GM12878 (cell line): Measurements from ENCODE around the gene ATF7IP.

Source experiments
- CBFB ChIP-seq: IDR thresholded peaks from 2 replicates; pipeline ENCODE4 v1.6.1; 2016; ENCODE audit warnings: antibody characterized with exemption, low read depth
- CTCF ChIP-seq, 3 experiments: IDR thresholded peaks in 2 of 3; conservative IDR thresholded peaks in 1 of 3; 2 replicates each; pipeline ENCODE4 v1.5.1; 2011; ENCODE audit warnings: low read depth in 3 of 3, low read length in 3 of 3, mild to moderate bottlenecking in 3 of 3, control low read depth in 2 of 3, moderate library complexity in 2 of 3, inconsistent platforms in 1 of 3, mixed read lengths in 1 of 3; ENCODE audit not compliant: control insufficient read depth in 2 of 3, insufficient read depth in 1 of 3; ENCODE audit errors: extremely low read depth in 1 of 3
- EZH2 ChIP-seq: IDR thresholded peaks from 2 replicates; pipeline ENCODE4 v1.6.1; 2012; ENCODE audit warnings: low read depth, mild to moderate bottlenecking, control low read depth, inconsistent platforms, low read length, borderline replicate concordance; ENCODE audit not compliant: control insufficient read depth
- MTA3 ChIP-seq: IDR thresholded peaks from 2 replicates; pipeline ENCODE4 v1.6.1; 2012; ENCODE audit warnings: low read length, inconsistent platforms, borderline replicate concordance

DNA sequence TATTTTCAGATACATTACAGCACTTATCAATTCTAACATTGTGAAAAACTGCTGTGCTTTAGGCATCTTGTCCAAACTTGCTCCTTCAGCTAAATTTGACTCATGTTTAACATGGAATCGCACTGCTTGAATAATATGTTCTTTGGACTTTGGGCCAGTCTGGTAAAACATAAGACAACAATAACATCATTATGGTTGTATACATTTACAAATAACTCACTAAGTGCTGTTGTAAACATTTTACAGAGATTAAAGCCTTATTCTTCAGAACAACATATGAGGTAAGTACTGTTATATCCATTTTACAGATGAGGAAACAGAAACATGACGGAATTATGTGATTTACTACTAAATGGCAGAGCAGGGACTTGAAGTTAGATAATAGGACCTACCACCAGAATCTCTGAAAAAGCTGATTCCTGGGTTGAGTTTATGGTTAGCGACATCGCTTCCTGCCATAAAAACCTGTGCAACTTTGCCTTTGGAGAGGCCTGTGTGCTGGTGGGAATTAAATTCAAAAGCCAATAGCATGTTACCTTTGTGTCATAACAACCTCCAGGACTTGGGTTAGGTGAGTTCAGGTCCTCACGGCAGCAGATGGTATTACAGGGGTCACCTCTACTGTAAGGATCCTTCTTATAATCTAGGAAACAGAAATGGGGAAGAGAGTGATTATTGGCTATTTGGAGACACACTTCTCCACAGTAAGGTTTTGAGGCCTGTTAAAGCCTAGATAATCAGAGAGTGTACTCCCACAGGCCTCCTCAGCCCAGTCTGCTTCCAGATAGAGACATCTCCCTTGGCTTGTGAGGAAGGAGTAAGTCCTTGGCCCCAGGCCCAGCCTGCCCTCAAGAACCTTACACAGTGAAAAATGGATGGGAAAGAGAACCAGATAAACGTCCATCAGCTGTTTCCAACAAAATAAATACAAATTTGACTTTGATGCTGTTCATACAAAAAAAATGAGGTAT lies 140.4 kb downstream of the ATF7IP start:
- no peak for TF ChIP-seq EZH2
- no peak for TF ChIP-seq MTA3
- TF ChIP-seq CBFB, result no peak
- no peak for TF ChIP-seq CTCF (IDR thresholded peaks at IDR 0.05 in 2 of 3, conservative IDR thresholded peaks at IDR 0.05 in 1 of 3; ENCODE audit: control insufficient read depth in 2 of 3, extremely low read depth in 1 of 3, insufficient read depth in 1 of 3, low read depth in 3 of 3, low read length in 3 of 3)
